ENCODE results near the gene FIGNL1.

FIGNL1 gene

GRCh38 chr7:50406935-50407334, 43.2 kb downstream of the FIGNL1 start:
- peak; percentile 9 for DNase-seq (ENCODE audit: low spot score)
- in situ Hi-C loops (cut with MboI; ENCODE audit: low pct_unique_long_range_greater_than_20kb, low sequenced_read_pairs, unreplicated experiment), result loop anchor here (25.0 kb wide), 1 partner anchor 195 kb away; no protein-coding TSS in a partner anchor
- TF ChIP-seq, protein P1, sequence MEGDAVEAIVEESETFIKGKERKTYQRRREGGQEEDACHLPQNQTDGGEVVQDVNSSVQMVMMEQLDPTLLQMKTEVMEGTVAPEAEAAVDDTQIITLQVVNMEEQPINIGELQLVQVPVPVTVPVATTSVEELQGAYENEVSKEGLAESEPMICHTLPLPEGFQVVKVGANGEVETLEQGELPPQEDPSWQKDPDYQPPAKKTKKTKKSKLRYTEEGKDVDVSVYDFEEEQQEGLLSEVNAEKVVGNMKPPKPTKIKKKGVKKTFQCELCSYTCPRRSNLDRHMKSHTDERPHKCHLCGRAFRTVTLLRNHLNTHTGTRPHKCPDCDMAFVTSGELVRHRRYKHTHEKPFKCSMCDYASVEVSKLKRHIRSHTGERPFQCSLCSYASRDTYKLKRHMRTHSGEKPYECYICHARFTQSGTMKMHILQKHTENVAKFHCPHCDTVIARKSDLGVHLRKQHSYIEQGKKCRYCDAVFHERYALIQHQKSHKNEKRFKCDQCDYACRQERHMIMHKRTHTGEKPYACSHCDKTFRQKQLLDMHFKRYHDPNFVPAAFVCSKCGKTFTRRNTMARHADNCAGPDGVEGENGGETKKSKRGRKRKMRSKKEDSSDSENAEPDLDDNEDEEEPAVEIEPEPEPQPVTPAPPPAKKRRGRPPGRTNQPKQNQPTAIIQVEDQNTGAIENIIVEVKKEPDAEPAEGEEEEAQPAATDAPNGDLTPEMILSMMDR (IDR thresholded peaks at IDR 0.05; ENCODE audit: extremely low read depth, insufficient read depth, missing control alignments), result no peak

GRCh38 chr7:50405221-50405620, 44.9 kb downstream of the FIGNL1 start:
- in situ Hi-C loops (cut with MboI; ENCODE audit: low pct_unique_long_range_greater_than_20kb, low sequenced_read_pairs, unreplicated experiment), result loop anchor here (25.0 kb wide), 1 partner anchor 193 kb away; no protein-coding TSS in a partner anchor
- no peak for DNase-seq (ENCODE audit: low spot score)
- TF ChIP-seq, protein P1 (IDR thresholded peaks at IDR 0.05; ENCODE audit: extremely low read depth, insufficient read depth, missing control alignments), result no peak

GRCh38 chr7:50404392-50404791, 45.8 kb downstream of the FIGNL1 start:
- in situ Hi-C loops (cut with MboI; ENCODE audit: low pct_unique_long_range_greater_than_20kb, low sequenced_read_pairs, unreplicated experiment), result loop anchor here (25.0 kb wide), 1 partner anchor 192 kb away; no protein-coding TSS in a partner anchor
- TF ChIP-seq, protein P1 (IDR thresholded peaks at IDR 0.05; ENCODE audit: extremely low read depth, insufficient read depth, missing control alignments), result no peak
- no peak for DNase-seq (ENCODE audit: low spot score)

DNA sequence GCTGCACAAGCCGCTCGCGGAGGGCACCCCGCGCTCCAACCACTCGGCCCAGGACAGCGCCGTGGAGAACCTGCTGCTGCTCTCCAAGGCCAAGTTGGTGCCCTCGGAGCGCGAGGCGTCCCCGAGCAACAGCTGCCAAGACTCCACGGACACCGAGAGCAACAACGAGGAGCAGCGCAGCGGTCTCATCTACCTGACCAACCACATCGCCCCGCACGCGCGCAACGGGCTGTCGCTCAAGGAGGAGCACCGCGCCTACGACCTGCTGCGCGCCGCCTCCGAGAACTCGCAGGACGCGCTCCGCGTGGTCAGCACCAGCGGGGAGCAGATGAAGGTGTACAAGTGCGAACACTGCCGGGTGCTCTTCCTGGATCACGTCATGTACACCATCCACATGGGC, 50.0 kb downstream of the FIGNL1 start:
- no peak for DNase-seq (ENCODE audit: low spot score)
- TF ChIP-seq, protein P1 (IDR thresholded peaks at IDR 0.05; ENCODE audit: extremely low read depth, insufficient read depth, missing control alignments), result no peak
- in situ Hi-C loops (cut with MboI; ENCODE audit: low pct_unique_long_range_greater_than_20kb, low sequenced_read_pairs, unreplicated experiment), result loop anchor here (25.0 kb wide), 1 partner anchor 188 kb away; no protein-coding TSS in a partner anchor

DNA sequence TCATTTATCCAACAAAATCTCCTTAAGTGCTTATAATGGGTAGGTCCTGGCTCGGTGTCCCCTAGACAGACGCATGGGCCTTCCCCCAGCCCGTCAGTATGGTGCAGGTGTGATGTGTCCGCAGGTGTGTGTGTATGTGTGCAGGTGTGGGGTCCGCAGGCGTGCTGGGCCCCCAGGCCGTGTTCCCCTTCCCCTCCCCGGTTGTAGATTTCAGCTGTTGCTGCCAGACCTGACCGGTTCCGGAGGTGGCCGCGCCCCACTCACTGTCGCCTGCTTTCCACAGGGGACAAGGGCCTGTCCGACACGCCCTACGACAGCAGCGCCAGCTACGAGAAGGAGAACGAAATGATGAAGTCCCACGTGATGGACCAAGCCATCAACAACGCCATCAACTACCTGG, 50.5 kb downstream of the FIGNL1 start:
- DNase-seq (ENCODE audit: low spot score), result no peak
- TF ChIP-seq, protein P1 (IDR thresholded peaks at IDR 0.05; ENCODE audit: extremely low read depth, insufficient read depth, missing control alignments), result no peak
- in situ Hi-C loops (cut with MboI; ENCODE audit: low pct_unique_long_range_greater_than_20kb, low sequenced_read_pairs, unreplicated experiment), result loop anchor here (25.0 kb wide), 1 partner anchor 187 kb away; no protein-coding TSS in a partner anchor

- in situ Hi-C loops (cut with MboI; ENCODE audit: low pct_unique_long_range_greater_than_20kb, low sequenced_read_pairs, unreplicated experiment), result no loop called here
- no peak for DNase-seq (ENCODE audit: low spot score)
- TF ChIP-seq, protein P1 (IDR thresholded peaks at IDR 0.05; ENCODE audit: extremely low read depth, insufficient read depth, missing control alignments), result no peak
Measured at GRCh38 chr7:50399206-50399605, 50.9 kb downstream of the FIGNL1 start.
